Measurements from ENCODE around the gene TEKTIP1. TPM values are rescaled to one million over a fixed set of nuclear protein-coding genes. Genes with fewer than 3 reads are reported as not detected.

The TEKTIP1 gene
- total RNA-seq, 4 donors from 2014 or later = 5.5 TPM; not detected in 3

DNA sequence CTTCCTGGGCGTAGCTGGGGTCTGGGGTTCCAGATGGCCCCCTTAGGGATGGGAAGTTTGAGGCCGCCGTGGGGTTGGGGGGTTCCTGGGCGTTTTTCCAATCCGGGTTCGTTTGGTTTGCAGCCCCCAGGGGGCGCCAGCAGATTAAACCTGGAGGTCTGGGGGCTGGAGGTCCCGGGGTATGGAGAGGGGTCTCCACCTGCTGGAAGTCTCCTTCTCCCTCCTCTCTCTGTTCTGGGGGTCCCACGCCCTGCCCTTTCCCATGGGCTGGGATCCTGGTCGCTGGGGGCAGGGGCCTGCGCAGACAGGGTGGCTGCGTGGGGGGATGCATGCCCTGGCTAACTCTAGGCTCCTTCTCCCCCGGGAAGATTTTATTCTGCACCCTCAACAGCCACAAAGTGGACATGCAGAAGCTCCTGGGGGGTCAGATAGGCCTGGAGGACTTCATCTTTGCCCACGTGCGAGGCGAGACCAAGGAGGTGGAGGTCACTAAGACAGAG is 47.2 kb downstream of the TEKTIP1 start:
- no peak overlapping the region for H3K27ac ChIP-seq
- H3K4me1 ChIP-seq = no peaks in the 10 kb centered on the region
- H3K4me3 ChIP-seq = peak overlapping the region in 1 of 2 donors; percentile 5
- intact Hi-C loops (cut with DNase I; ENCODE audit: low total_unique reads) = no loop called here
- no peaks in the 10 kb centered on the region for H3K36me3 ChIP-seq
- no peak for TF ChIP-seq POLR2A (IDR thresholded peaks at IDR 0.05)
- TF ChIP-seq, protein P1, sequence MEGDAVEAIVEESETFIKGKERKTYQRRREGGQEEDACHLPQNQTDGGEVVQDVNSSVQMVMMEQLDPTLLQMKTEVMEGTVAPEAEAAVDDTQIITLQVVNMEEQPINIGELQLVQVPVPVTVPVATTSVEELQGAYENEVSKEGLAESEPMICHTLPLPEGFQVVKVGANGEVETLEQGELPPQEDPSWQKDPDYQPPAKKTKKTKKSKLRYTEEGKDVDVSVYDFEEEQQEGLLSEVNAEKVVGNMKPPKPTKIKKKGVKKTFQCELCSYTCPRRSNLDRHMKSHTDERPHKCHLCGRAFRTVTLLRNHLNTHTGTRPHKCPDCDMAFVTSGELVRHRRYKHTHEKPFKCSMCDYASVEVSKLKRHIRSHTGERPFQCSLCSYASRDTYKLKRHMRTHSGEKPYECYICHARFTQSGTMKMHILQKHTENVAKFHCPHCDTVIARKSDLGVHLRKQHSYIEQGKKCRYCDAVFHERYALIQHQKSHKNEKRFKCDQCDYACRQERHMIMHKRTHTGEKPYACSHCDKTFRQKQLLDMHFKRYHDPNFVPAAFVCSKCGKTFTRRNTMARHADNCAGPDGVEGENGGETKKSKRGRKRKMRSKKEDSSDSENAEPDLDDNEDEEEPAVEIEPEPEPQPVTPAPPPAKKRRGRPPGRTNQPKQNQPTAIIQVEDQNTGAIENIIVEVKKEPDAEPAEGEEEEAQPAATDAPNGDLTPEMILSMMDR (IDR thresholded peaks at IDR 0.05) = peak; percentile 37 to 54 (median 38)
- DNase-seq = no peak
- H3K9me3 ChIP-seq = no peaks in the 10 kb centered on the region
- H3K27me3 ChIP-seq = peaks cover 0 to 3% of the 10 kb centered on the region in 2 donors

DNA sequence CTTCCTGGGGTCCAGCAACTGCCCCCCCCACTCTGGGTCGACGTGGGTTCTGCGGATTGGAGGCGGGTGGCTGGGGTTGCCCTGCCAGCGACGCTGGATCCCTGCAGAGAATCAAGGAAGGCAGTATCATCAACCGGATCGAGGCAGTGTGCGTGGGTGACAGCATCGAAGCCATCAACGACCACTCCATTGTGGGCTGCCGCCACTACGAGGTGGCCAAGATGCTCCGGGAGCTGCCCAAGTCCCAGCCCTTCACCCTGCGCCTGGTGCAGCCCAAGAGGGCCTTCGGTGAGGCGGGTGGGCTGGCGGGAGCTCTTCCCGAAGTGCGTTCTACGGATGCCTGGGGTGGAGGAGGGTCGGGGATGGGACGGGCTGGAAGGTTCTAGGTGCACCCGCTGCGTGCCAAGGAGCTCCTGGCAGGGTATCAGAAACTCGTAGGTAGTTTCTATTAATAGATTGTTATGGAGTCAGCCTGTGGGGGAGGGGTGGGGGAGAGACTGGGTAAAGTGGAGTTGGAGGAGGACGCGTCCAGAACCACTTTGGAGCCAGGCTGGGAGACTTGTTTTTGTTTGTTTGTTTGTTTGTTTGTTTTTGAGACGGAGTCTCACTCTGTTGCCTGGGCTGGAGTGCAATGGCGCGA is 47.9 kb downstream of the TEKTIP1 start:
- intact Hi-C loops (cut with DNase I; ENCODE audit: low total_unique reads) = no loop called here
- no peak for DNase-seq
- no peak overlapping the region for H3K27ac ChIP-seq

DNA sequence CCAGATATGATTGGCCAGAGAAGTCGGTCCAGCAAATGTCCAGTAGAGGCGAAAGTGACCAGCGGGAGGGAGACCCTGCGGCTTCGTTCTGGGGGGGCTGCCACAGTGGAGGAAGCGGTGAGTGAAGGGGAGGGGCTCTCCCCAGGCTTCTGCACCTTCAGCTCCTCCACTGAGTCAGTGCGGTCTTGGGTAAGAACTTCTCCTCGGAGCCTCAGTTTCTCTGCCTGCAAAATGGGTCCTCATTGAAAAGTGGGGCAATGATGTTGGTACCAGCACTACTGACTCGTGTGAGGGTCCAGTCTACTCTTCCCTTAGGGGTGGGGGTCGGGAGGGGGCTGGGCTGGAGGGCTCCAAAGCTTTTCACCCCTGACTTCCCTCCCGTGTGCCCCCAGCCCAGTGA is 50.5 kb downstream of the TEKTIP1 start:
- Histone ChIP-seq H3K36me3 (no peaks in the 10 kb centered on the region), H3K4me3 (no peak overlapping the region), H3K27ac (no peak overlapping the region), H3K4me1 (no peaks in the 10 kb centered on the region), H3K9me3 (no peaks in the 10 kb centered on the region), H3K27me3 (peaks cover 0 to 3% of the 10 kb centered on the region in 2 donors)
- DNase-seq = no peak
- no peak for TF ChIP-seq POLR2A (IDR thresholded peaks at IDR 0.05)
- TF ChIP-seq, protein P1 (IDR thresholded peaks at IDR 0.05) = no peak
- intact Hi-C loops (cut with DNase I; ENCODE audit: low total_unique reads) = no loop called here

More for the DNA sequence above, 47.9 kb downstream of the TEKTIP1 start:
- no peaks in the 10 kb centered on the region for H3K36me3 ChIP-seq
- no peak overlapping the region for H3K4me3 ChIP-seq
- no peaks in the 10 kb centered on the region for H3K9me3 ChIP-seq
- peaks cover 0 to 3% of the 10 kb centered on the region in 2 donors for H3K27me3 ChIP-seq
- TF ChIP-seq, protein P1 (IDR thresholded peaks at IDR 0.05) = no peak
- TF ChIP-seq POLR2A (IDR thresholded peaks at IDR 0.05) = no peak
- H3K4me1 ChIP-seq = no peaks in the 10 kb centered on the region

DNA sequence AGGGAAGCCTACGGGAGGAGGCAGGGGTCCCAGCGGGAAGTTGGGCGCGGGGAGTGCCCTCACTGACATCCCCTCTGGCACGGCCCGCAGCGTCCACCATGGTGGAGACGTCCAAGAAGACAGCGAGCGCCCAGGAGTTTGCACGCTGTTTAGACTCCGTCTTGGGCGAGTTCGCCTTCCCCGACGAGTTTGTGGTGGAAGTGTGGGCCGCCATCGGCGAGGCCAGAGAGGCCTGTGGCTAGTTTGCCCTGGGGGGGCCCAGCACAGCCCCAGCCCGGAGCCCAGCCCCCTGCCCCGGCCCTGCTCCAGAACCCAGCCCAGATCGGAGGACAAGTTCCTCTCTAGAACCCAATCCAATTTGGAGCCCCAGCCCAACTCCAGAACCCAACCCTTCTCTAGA is 51.0 kb downstream of the TEKTIP1 start:
- Histone ChIP-seq H3K36me3 (no peaks in the 10 kb centered on the region), H3K27me3 (peaks cover 0 to 3% of the 10 kb centered on the region in 2 donors), H3K4me3 (no peak overlapping the region), H3K4me1 (no peaks in the 10 kb centered on the region), H3K9me3 (no peaks in the 10 kb centered on the region), H3K27ac (no peak overlapping the region)
- intact Hi-C loops (cut with DNase I; ENCODE audit: low total_unique reads) = no loop called here
- TF ChIP-seq, protein P1 (IDR thresholded peaks at IDR 0.05) = no peak
- TF ChIP-seq POLR2A (IDR thresholded peaks at IDR 0.05) = no peak
- DNase-seq = no peak

- intact Hi-C loops (cut with DNase I; ENCODE audit: low total_unique reads) = no loop called here
- Histone ChIP-seq H3K4me3 (no peak overlapping the region), H3K36me3 (no peaks in the 10 kb centered on the region), H3K27ac (no peak overlapping the region), H3K9me3 (no peaks in the 10 kb centered on the region), H3K27me3 (no peaks in the 10 kb centered on the region), H3K4me1 (no peaks in the 10 kb centered on the region)
- TF ChIP-seq, protein P1 (IDR thresholded peaks at IDR 0.05) = no peak
- TF ChIP-seq POLR2A (IDR thresholded peaks at IDR 0.05) = no peak
- no peak for DNase-seq
Measured at GRCh38 chr19:3590991-3591659, 52.2 kb downstream of the TEKTIP1 start.

Measured in uterus (tissue), 4 donors.